NCI-H146 (cell line): ENCODE results near the gene MYO1C.
"Not testable (repeated sequence)": the region's sequence is repeated elsewhere in the genome, so short reads cannot be mapped to it uniquely, and the experiment has no call there.

ENCODE experiments used
- DNase-seq: peaks from one replicate; lab custom pipeline; 2025; lab: John Stamatoyannopoulos, UW

Gene MYO1C

GRCh38 chr17:1422885-1423284 lies 69.6 kb downstream of the MYO1C start:
- DNase-seq, result no peak

GRCh38 chr17:1421470-1421869 lies 71.0 kb downstream of the MYO1C start:
- DNase-seq, result no peak

- no peak for DNase-seq
Measured at GRCh38 chr17:1420981-1421380, 71.5 kb downstream of the MYO1C start.

GRCh38 chr17:1420163-1420562 lies 72.3 kb downstream of the MYO1C start:
- no peak for DNase-seq

- not testable (repeated sequence) for DNase-seq
Measured at GRCh38 chr17:1418476-1418875, 74.0 kb downstream of the MYO1C start.

- DNase-seq, result no peak
Measured at GRCh38 chr17:1416414-1416813, 76.1 kb downstream of the MYO1C start.

- no peak for DNase-seq
Measured at GRCh38 chr17:1414634-1415033, 77.9 kb downstream of the MYO1C start.
